ENCODE results near the gene ERN1.

ERN1 gene

GRCh38 chr17:64085650-64086005, 44.3 kb downstream of the ERN1 start:
- no peak overlapping the region for H3K9ac ChIP-seq (ENCODE audit: low read length)
- H3K36me3 ChIP-seq (ENCODE audit: insufficient read depth, low read length), result no peaks in the 10 kb centered on the region
- H3K4me1 ChIP-seq (ENCODE audit: insufficient read depth, low read length), result peaks cover 3% of the 10 kb centered on the region
- no peak overlapping the region for H3K27ac ChIP-seq (ENCODE audit: low read depth, low read length)
- no peaks in the 10 kb centered on the region for H3K9me3 ChIP-seq (ENCODE audit: low read length)
- H3K27me3 ChIP-seq (ENCODE audit: control insufficient read depth in 1 of 2, insufficient read depth in 2 of 2, low read length in 2 of 2), result no peaks in the 10 kb centered on the region
- no peak overlapping the region for H3K4me3 ChIP-seq (ENCODE audit: low read depth in 1 of 2, low read length in 2 of 2)

- H3K27me3 ChIP-seq (ENCODE audit: control insufficient read depth in 1 of 2, insufficient read depth in 2 of 2, low read length in 2 of 2), result no peaks in the 10 kb centered on the region
- no peaks in the 10 kb centered on the region for H3K36me3 ChIP-seq (ENCODE audit: insufficient read depth, low read length)
- no peak overlapping the region for H3K9ac ChIP-seq (ENCODE audit: low read length)
- peaks cover 3% of the 10 kb centered on the region for H3K4me1 ChIP-seq (ENCODE audit: insufficient read depth, low read length)
- no peak overlapping the region for H3K4me3 ChIP-seq (ENCODE audit: low read depth in 1 of 2, low read length in 2 of 2)
- no peaks in the 10 kb centered on the region for H3K9me3 ChIP-seq (ENCODE audit: low read length)
- no peak overlapping the region for H3K27ac ChIP-seq (ENCODE audit: low read depth, low read length)
These were observed 44.8 kb downstream of the ERN1 start for GRCh38 chr17:64084940-64085649.

GRCh38 chr17:64084086-64084939, 45.6 kb downstream of the ERN1 start:
- H3K9ac ChIP-seq (ENCODE audit: low read length), result no peak overlapping the region
- no peak overlapping the region for H3K27ac ChIP-seq (ENCODE audit: low read depth, low read length)
- H3K4me3 ChIP-seq (ENCODE audit: low read depth in 1 of 2, low read length in 2 of 2), result no peak overlapping the region
- H3K9me3 ChIP-seq (ENCODE audit: low read length), result no peaks in the 10 kb centered on the region
- H3K4me1 ChIP-seq (ENCODE audit: insufficient read depth, low read length), result peaks cover 3% of the 10 kb centered on the region
- no peaks in the 10 kb centered on the region for H3K36me3 ChIP-seq (ENCODE audit: insufficient read depth, low read length)
- H3K27me3 ChIP-seq (ENCODE audit: control insufficient read depth in 1 of 2, insufficient read depth in 2 of 2, low read length in 2 of 2), result no peaks in the 10 kb centered on the region

- H3K27ac ChIP-seq (ENCODE audit: low read depth, low read length), result no peak overlapping the region
- peaks cover 3% of the 10 kb centered on the region for H3K4me1 ChIP-seq (ENCODE audit: insufficient read depth, low read length)
- no peak overlapping the region for H3K4me3 ChIP-seq (ENCODE audit: low read depth in 1 of 2, low read length in 2 of 2)
- no peak overlapping the region for H3K9ac ChIP-seq (ENCODE audit: low read length)
- H3K27me3 ChIP-seq (ENCODE audit: control insufficient read depth in 1 of 2, insufficient read depth in 2 of 2, low read length in 2 of 2), result no peaks in the 10 kb centered on the region
- H3K36me3 ChIP-seq (ENCODE audit: insufficient read depth, low read length), result no peaks in the 10 kb centered on the region
- H3K9me3 ChIP-seq (ENCODE audit: low read length), result no peaks in the 10 kb centered on the region
These were observed 46.3 kb downstream of the ERN1 start for GRCh38 chr17:64083563-64084085.

GRCh38 chr17:64083093-64083492, 46.9 kb downstream of the ERN1 start:
- H3K27ac ChIP-seq (ENCODE audit: low read depth, low read length), result no peak overlapping the region
- no peak overlapping the region for H3K4me3 ChIP-seq (ENCODE audit: low read depth in 1 of 2, low read length in 2 of 2)
- no peaks in the 10 kb centered on the region for H3K36me3 ChIP-seq (ENCODE audit: insufficient read depth, low read length)
- H3K4me1 ChIP-seq (ENCODE audit: insufficient read depth, low read length), result peaks cover 3% of the 10 kb centered on the region
- H3K9ac ChIP-seq (ENCODE audit: low read length), result no peak overlapping the region
- no peaks in the 10 kb centered on the region for H3K9me3 ChIP-seq (ENCODE audit: low read length)
- no peaks in the 10 kb centered on the region for H3K27me3 ChIP-seq (ENCODE audit: control insufficient read depth in 1 of 2, insufficient read depth in 2 of 2, low read length in 2 of 2)

GRCh38 chr17:64081802-64082799, 47.8 kb downstream of the ERN1 start:
- peaks cover 3% of the 10 kb centered on the region for H3K4me1 ChIP-seq (ENCODE audit: insufficient read depth, low read length)
- H3K36me3 ChIP-seq (ENCODE audit: insufficient read depth, low read length), result no peaks in the 10 kb centered on the region
- H3K27ac ChIP-seq (ENCODE audit: low read depth, low read length), result no peak overlapping the region
- H3K4me3 ChIP-seq (ENCODE audit: low read depth in 1 of 2, low read length in 2 of 2), result no peak overlapping the region
- H3K9me3 ChIP-seq (ENCODE audit: low read length), result no peaks in the 10 kb centered on the region
- H3K9ac ChIP-seq (ENCODE audit: low read length), result no peak overlapping the region
- H3K27me3 ChIP-seq (ENCODE audit: control insufficient read depth in 1 of 2, insufficient read depth in 2 of 2, low read length in 2 of 2), result no peaks in the 10 kb centered on the region

- Histone ChIP-seq H3K4me3 (ENCODE audit: low read depth in 1 of 2, low read length in 2 of 2) (no peak overlapping the region), H3K9me3 (ENCODE audit: low read length) (no peaks in the 10 kb centered on the region), H3K9ac (ENCODE audit: low read length) (no peak overlapping the region), H3K27me3 (ENCODE audit: control insufficient read depth in 1 of 2, insufficient read depth in 2 of 2, low read length in 2 of 2) (no peaks in the 10 kb centered on the region), H3K4me1 (ENCODE audit: insufficient read depth, low read length) (peaks cover 3% of the 10 kb centered on the region), H3K27ac (ENCODE audit: low read depth, low read length) (no peak overlapping the region), H3K36me3 (ENCODE audit: insufficient read depth, low read length) (no peaks in the 10 kb centered on the region)
These were observed 49.7 kb downstream of the ERN1 start for GRCh38 chr17:64080174-64080618.

GRCh38 chr17:64077379-64077778, 52.6 kb downstream of the ERN1 start:
- Histone ChIP-seq H3K4me1 (ENCODE audit: insufficient read depth, low read length) (peaks cover 3% of the 10 kb centered on the region), H3K36me3 (ENCODE audit: insufficient read depth, low read length) (peaks cover 6% of the 10 kb centered on the region), H3K9me3 (ENCODE audit: low read length) (no peaks in the 10 kb centered on the region), H3K27me3 (ENCODE audit: control insufficient read depth in 1 of 2, insufficient read depth in 2 of 2, low read length in 2 of 2) (no peaks in the 10 kb centered on the region), H3K9ac (ENCODE audit: low read length) (no peak overlapping the region), H3K4me3 (ENCODE audit: low read depth in 1 of 2, low read length in 2 of 2) (no peak overlapping the region), H3K27ac (ENCODE audit: low read depth, low read length) (no peak overlapping the region)

- Histone ChIP-seq H3K9ac (ENCODE audit: low read length) (no peak overlapping the region), H3K9me3 (ENCODE audit: low read length) (no peaks in the 10 kb centered on the region), H3K4me1 (ENCODE audit: insufficient read depth, low read length) (no peaks in the 10 kb centered on the region), H3K36me3 (ENCODE audit: insufficient read depth, low read length) (peaks cover 9% of the 10 kb centered on the region), H3K27ac (ENCODE audit: low read depth, low read length) (no peak overlapping the region), H3K4me3 (ENCODE audit: low read depth in 1 of 2, low read length in 2 of 2) (no peak overlapping the region), H3K27me3 (ENCODE audit: control insufficient read depth in 1 of 2, insufficient read depth in 2 of 2, low read length in 2 of 2) (no peaks in the 10 kb centered on the region)
These were observed 54.0 kb downstream of the ERN1 start for GRCh38 chr17:64075913-64076312.

- Histone ChIP-seq H3K27me3 (ENCODE audit: control insufficient read depth in 1 of 2, insufficient read depth in 2 of 2, low read length in 2 of 2) (no peaks in the 10 kb centered on the region), H3K36me3 (ENCODE audit: insufficient read depth, low read length) (peaks cover 15% of the 10 kb centered on the region), H3K4me3 (ENCODE audit: low read depth in 1 of 2, low read length in 2 of 2) (no peak overlapping the region), H3K27ac (ENCODE audit: low read depth, low read length) (no peak overlapping the region), H3K4me1 (ENCODE audit: insufficient read depth, low read length) (no peaks in the 10 kb centered on the region), H3K9ac (ENCODE audit: low read length) (no peak overlapping the region), H3K9me3 (ENCODE audit: low read length) (peaks cover 6% of the 10 kb centered on the region)
These were observed 55.1 kb downstream of the ERN1 start for GRCh38 chr17:64074704-64075426.

Data from muscle layer of colon (tissue), 2 donors.